Measurements from ENCODE around the gene RARS2.

RARS2 gene

GRCh38 chr6:87472525-87473418, 117.0 kb downstream of the RARS2 start, which contains the start of gene SLC35A1:
SLC35A1 (plus strand) TSS chr6:87472974; CDS start chr6:87473004, 30 bp downstream.
- Histone ChIP-seq H3K36me3 (peaks cover 7% of the 10 kb centered on the region), H3K9me3 (no peaks in the 10 kb centered on the region), H3K27ac (peak within 1 kb of the TSS; percentile 84), H3K4me3 (ENCODE audit: low read depth in 1 of 2, low read length in 1 of 2) (peak within 1 kb of the TSS; percentile 75 to 77), H3K4me1 (ENCODE audit: control insufficient read depth in 1 of 2, insufficient read depth in 1 of 2, low read depth in 1 of 2, low read length in 1 of 2) (peaks cover 21 to 26% of the 10 kb centered on the region in 2 experiments), H3K27me3 (peaks cover 12% of the 10 kb centered on the region)
- TF ChIP-seq, protein P1, sequence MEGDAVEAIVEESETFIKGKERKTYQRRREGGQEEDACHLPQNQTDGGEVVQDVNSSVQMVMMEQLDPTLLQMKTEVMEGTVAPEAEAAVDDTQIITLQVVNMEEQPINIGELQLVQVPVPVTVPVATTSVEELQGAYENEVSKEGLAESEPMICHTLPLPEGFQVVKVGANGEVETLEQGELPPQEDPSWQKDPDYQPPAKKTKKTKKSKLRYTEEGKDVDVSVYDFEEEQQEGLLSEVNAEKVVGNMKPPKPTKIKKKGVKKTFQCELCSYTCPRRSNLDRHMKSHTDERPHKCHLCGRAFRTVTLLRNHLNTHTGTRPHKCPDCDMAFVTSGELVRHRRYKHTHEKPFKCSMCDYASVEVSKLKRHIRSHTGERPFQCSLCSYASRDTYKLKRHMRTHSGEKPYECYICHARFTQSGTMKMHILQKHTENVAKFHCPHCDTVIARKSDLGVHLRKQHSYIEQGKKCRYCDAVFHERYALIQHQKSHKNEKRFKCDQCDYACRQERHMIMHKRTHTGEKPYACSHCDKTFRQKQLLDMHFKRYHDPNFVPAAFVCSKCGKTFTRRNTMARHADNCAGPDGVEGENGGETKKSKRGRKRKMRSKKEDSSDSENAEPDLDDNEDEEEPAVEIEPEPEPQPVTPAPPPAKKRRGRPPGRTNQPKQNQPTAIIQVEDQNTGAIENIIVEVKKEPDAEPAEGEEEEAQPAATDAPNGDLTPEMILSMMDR (IDR thresholded peaks at IDR 0.05), result peak; percentile 26

DNA sequence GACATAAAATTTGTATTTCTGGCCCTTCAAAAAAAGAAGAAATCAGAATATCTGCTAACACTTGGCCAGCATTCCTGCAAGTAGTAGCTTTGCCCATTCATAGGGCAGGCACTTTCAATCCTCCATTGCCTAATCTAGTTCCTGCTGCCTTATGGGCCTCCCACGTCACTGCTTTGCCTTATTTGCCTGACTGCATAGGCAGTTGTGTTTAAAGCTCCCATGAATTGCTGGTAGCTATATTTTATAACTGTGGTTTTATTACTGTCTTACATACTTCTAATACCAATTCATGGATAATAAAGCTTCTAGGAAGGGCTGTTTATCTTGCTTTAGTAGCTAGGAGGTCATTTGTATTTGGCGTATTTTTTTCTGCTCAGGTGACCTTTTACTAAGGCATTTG, 124.7 kb downstream of the RARS2 start:
- H3K4me1 ChIP-seq (ENCODE audit: control insufficient read depth in 1 of 2, insufficient read depth in 1 of 2, low read depth in 1 of 2, low read length in 1 of 2), result no peaks in the 10 kb centered on the region
- peaks cover 63% of the 10 kb centered on the region for H3K27me3 ChIP-seq
- H3K27ac ChIP-seq, result no peak overlapping the region
- no peak overlapping the region for H3K4me3 ChIP-seq (ENCODE audit: low read depth in 1 of 2, low read length in 1 of 2)
- H3K9me3 ChIP-seq, result no peaks in the 10 kb centered on the region
- TF ChIP-seq, protein P1 (IDR thresholded peaks at IDR 0.05), result no peak
- no peaks in the 10 kb centered on the region for H3K36me3 ChIP-seq

Measured in neutrophil (primary cell).